ENCODE results near the gene RHOU. TPM values are rescaled to one million over a fixed set of nuclear protein-coding genes. Genes with fewer than 3 reads are reported as not detected.

The RHOU gene
- total and polyA plus RNA-seq, 10 of the 15 experiments (the other 5 are each of a cell fraction or from before 2014, with no cell fraction given) = not detected

DNA sequence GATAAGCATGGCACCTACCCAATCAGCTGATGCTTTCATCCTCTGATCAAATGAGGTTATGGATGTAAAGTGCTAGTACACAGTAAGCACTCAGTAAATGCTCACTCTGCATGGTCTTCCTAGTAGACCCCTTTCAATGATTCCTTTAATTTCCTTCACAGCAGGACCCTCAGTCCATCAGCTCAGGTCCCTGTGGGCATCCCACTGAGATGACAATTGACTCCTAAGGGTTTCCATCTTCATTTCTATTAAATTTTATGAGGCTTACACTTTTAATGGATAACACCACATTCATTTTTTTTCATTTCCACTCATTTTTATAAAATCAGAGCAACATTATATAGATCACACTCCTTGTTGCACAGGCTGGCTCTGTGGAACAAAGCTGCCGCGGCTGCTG lies 12.8 kb downstream of the RHOU start (continued):
- TF ChIP-seq, protein P1, sequence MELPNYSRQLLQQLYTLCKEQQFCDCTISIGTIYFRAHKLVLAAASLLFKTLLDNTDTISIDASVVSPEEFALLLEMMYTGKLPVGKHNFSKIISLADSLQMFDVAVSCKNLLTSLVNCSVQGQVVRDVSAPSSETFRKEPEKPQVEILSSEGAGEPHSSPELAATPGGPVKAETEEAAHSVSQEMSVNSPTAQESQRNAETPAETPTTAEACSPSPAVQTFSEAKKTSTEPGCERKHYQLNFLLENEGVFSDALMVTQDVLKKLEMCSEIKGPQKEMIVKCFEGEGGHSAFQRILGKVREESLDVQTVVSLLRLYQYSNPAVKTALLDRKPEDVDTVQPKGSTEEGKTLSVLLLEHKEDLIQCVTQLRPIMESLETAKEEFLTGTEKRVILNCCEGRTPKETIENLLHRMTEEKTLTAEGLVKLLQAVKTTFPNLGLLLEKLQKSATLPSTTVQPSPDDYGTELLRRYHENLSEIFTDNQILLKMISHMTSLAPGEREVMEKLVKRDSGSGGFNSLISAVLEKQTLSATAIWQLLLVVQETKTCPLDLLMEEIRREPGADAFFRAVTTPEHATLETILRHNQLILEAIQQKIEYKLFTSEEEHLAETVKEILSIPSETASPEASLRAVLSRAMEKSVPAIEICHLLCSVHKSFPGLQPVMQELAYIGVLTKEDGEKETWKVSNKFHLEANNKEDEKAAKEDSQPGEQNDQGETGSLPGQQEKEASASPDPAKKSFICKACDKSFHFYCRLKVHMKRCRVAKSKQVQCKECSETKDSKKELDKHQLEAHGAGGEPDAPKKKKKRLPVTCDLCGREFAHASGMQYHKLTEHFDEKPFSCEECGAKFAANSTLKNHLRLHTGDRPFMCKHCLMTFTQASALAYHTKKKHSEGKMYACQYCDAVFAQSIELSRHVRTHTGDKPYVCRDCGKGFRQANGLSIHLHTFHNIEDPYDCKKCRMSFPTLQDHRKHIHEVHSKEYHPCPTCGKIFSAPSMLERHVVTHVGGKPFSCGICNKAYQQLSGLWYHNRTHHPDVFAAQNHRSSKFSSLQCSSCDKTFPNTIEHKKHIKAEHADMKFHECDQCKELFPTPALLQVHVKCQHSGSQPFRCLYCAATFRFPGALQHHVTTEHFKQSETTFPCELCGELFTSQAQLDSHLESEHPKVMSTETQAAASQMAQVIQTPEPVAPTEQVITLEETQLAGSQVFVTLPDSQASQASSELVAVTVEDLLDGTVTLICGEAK (IDR thresholded peaks at IDR 0.05; ENCODE audit: borderline replicate concordance) = no peak
- TF ChIP-seq PAX5 (IDR thresholded peaks at IDR 0.05; ENCODE audit: borderline replicate concordance, low read depth, low read length) (no peak), PBX3 (IDR thresholded peaks at IDR 0.05; ENCODE audit: insufficient replicate concordance, low read depth, low read length) (no peak)
- TF ChIP-seq, protein P2, sequence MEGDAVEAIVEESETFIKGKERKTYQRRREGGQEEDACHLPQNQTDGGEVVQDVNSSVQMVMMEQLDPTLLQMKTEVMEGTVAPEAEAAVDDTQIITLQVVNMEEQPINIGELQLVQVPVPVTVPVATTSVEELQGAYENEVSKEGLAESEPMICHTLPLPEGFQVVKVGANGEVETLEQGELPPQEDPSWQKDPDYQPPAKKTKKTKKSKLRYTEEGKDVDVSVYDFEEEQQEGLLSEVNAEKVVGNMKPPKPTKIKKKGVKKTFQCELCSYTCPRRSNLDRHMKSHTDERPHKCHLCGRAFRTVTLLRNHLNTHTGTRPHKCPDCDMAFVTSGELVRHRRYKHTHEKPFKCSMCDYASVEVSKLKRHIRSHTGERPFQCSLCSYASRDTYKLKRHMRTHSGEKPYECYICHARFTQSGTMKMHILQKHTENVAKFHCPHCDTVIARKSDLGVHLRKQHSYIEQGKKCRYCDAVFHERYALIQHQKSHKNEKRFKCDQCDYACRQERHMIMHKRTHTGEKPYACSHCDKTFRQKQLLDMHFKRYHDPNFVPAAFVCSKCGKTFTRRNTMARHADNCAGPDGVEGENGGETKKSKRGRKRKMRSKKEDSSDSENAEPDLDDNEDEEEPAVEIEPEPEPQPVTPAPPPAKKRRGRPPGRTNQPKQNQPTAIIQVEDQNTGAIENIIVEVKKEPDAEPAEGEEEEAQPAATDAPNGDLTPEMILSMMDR (IDR thresholded peaks at IDR 0.05 in 2 of 3, conservative IDR thresholded peaks at IDR 0.05 in 1 of 3; ENCODE audit: control insufficient read depth in 2 of 3, extremely low read depth in 1 of 3, insufficient read depth in 1 of 3, low read depth in 3 of 3, low read length in 3 of 3) = no peak

DNA sequence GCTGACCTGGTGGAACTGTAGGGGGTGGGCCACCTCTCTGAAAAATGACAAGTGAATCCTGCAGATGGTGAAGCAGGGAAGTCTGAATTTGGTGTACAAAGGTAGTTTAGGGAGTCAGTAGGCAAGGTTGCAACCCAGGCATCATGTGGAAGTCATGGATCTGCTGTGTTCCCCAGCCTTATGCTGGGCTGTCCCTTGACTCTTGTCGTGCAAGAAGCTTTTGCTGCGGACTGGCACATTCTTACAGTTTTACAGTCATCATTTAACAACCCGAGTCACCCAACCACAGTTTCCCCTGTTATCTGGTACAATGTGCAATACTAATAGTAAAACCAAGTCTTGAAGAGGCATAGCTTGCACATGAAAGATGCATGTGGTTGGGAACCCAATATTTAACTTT lies 13.2 kb downstream of the RHOU start:
- in situ Hi-C loops (cut with MboI) = no loop called here
- ATAC-seq = no peak
- no peak for TF ChIP-seq CBX5 (IDR thresholded peaks at IDR 0.05; ENCODE audit: low read depth)
- no peak for TF ChIP-seq CBX3 (IDR thresholded peaks at IDR 0.05; ENCODE audit: borderline replicate concordance, low read depth)
- no peak for TF ChIP-seq CBFB (IDR thresholded peaks at IDR 0.05; ENCODE audit: low read depth)
- TF ChIP-seq NR2C1 (IDR thresholded peaks at IDR 0.05) = no peak
- TF ChIP-seq, protein P3, sequence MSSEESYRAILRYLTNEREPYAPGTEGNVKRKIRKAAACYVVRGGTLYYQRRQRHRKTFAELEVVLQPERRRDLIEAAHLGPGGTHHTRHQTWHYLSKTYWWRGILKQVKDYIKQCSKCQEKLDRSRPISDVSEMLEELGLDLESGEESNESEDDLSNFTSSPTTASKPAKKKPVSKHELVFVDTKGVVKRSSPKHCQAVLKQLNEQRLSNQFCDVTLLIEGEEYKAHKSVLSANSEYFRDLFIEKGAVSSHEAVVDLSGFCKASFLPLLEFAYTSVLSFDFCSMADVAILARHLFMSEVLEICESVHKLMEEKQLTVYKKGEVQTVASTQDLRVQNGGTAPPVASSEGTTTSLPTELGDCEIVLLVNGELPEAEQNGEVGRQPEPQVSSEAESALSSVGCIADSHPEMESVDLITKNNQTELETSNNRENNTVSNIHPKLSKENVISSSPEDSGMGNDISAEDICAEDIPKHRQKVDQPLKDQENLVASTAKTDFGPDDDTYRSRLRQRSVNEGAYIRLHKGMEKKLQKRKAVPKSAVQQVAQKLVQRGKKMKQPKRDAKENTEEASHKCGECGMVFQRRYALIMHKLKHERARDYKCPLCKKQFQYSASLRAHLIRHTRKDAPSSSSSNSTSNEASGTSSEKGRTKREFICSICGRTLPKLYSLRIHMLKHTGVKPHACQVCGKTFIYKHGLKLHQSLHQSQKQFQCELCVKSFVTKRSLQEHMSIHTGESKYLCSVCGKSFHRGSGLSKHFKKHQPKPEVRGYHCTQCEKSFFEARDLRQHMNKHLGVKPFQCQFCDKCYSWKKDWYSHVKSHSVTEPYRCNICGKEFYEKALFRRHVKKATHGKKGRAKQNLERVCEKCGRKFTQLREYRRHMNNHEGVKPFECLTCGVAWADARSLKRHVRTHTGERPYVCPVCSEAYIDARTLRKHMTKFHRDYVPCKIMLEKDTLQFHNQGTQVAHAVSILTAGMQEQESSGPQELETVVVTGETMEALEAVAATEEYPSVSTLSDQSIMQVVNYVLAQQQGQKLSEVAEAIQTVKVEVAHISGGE (CRISPR knock-in tag; IDR thresholded peaks at IDR 0.05) = no peak
- no peak for TF ChIP-seq PAX5 (IDR thresholded peaks at IDR 0.05; ENCODE audit: borderline replicate concordance, low read depth, low read length)
- no peak for TF ChIP-seq ZNF622 (IDR thresholded peaks at IDR 0.05)
- no peak for TF ChIP-seq SUPT20H (IDR thresholded peaks at IDR 0.05; ENCODE audit: borderline replicate concordance, control insufficient read depth, low read depth, low read length)
- no peak for TF ChIP-seq KDM1A (IDR thresholded peaks at IDR 0.05; ENCODE audit: borderline replicate concordance)

More for the DNA sequence above, 13.2 kb downstream of the RHOU start:
- ChIA-PET RAD21 (ENCODE audit: unreplicated experiment) (no interaction called here), SMC1A (ENCODE audit: uncharacterized antibody, unreplicated experiment) (no interaction called here), POLR2A (no interaction called here), CTCF (no interaction called here)
- Histone ChIP-seq H3K4me1 (ENCODE audit: control insufficient read depth, insufficient read depth, low read length) (no peaks in the 10 kb centered on the region), H3K4me3 (no peak overlapping the region), H3K4me2 (ENCODE audit: control insufficient read depth, insufficient read depth) (no peak overlapping the region), H4K20me1 (ENCODE audit: control insufficient read depth, insufficient read depth) (no peaks in the 10 kb centered on the region), H3K79me2 (ENCODE audit: control insufficient read depth, insufficient read depth, low read length) (no peaks in the 10 kb centered on the region), H3K9me3 (replicated peaks; ENCODE audit: control insufficient read depth, insufficient read depth, low read length) (no peaks in the 10 kb centered on the region), H3K27ac (ENCODE audit: control insufficient read depth, insufficient read depth) (no peak overlapping the region), H2AFZ (ENCODE audit: control insufficient read depth, low read depth, low read length) (no peak overlapping the region), H3K9ac (ENCODE audit: control insufficient read depth, insufficient read depth, low read length) (no peak overlapping the region), H3K27me3 (replicated peaks in 1 of 2; ENCODE audit: control insufficient read depth in 2 of 2, insufficient read depth in 2 of 2, low read length in 1 of 2) (peaks cover 0 to 2% of the 10 kb centered on the region in 2 experiments; a peak in 1 of 4 replicates), H3K36me3 (ENCODE audit: control insufficient read depth in 2 of 2, insufficient read depth in 2 of 2, low read length in 1 of 2) (no peaks in the 10 kb centered on the region)
- WGBS (ENCODE audit: insufficient coverage, insufficient replicate concordance, low lambda C conversion rate, missing lambda C conversion rate) = 3% methylated on average over 3 of the region's 3 CpGs
- intact Hi-C loops (cut with micrococcal nuclease; ENCODE audit: unreplicated experiment) = no loop called here
- DNase-seq (ENCODE audit: low read depth, low spot score) (no peak), FAIRE-seq (no peak)
- BruUV-seq (replicated peaks) = no TSS peak

Data from GM12878 (cell line).